ENCODE results near the gene MAP6. TPM values are rescaled to one million over a fixed set of nuclear protein-coding genes. Genes with fewer than 3 reads are reported as not detected.
A peak's percentile ranks its signal among the peaks of the same experiment; 100 is the strongest.

Gene MAP6
- total and polyA plus RNA-seq, 2 of the 13 experiments (the other 11 are each of a cell fraction or from before 2014, with no cell fraction given): 0.04 TPM; not detected in 1

DNA sequence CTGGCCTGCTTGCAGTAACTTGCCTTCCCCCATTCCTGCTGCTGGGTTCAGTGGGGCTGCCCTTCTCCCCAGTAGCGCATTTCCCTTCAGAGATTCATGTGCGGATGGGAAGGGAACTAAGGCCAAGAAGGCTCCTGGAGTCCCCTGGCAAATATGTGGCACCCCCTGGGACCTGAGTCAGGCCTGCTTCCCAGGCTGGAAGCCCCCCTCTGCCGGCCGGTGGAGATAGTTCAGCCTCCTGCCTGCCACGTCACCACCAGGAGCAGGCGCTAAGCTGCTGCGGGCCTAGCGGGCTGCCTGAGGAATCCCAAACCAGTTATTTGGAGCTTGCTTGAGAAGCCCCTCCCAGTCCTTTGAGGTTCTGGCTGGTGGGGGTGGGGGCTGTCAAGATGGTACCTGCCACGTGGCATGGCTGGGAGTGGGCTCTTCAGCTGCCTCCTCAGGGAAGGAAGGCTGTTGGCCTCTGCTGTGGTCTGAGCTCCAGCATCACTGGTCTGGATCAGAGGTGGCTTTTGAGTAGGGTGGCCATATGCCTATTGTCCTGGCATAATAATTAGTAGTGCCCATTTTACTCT is 104.8 kb downstream of the MAP6 start (continued):
- TF ChIP-seq ZNF646 (CRISPR knock-in tag; IDR thresholded peaks at IDR 0.05): no peak

GRCh38 chr11:75563501-75563977 is 105.3 kb downstream of the MAP6 start:
- H4K20me1 ChIP-seq (ENCODE audit: insufficient read depth, low read length): no peaks in the 10 kb centered on the region
- FAIRE-seq: no peak
- ChIA-PET CTCF (ENCODE audit: low intra/inter-chr PET ratio, low total read pairs) (interaction anchor here (1.3 kb wide), 1 partner anchor 16 kb away, joined by 7 read pairs; no protein-coding TSS in a partner anchor), POLR2A (interaction anchor here (1.4 to 2.0 kb wide), 2 partner anchors 10 to 163 kb away, joined by 5 to 31 read pairs; no protein-coding TSS in a partner anchor)
- H3K9me3 ChIP-seq (ENCODE audit: low read length): no peaks in the 10 kb centered on the region
- intact Hi-C loops (cut with micrococcal nuclease; ENCODE audit: unreplicated experiment) (no loop called here), in situ Hi-C loops (cut with HindIII; ENCODE audit: extremely low pct_ligation_motif_present, low pct_unique_long_range_greater_than_20kb) (no loop called here)
- no TSS peak for BruUV-seq (replicated peaks)
- no peaks in the 10 kb centered on the region; a peak in 1 of 5 replicates for H3K27me3 ChIP-seq (ENCODE audit: control insufficient read depth in 1 of 2, insufficient read depth in 2 of 2, low read length in 2 of 2)
- no peak overlapping the region for H2AFZ ChIP-seq (ENCODE audit: low read length)
- peaks cover 34% of the 10 kb centered on the region for H3K79me2 ChIP-seq (ENCODE audit: insufficient read depth, low read length)
- peaks cover 66% of the 10 kb centered on the region for H3K4me1 ChIP-seq (ENCODE audit: insufficient read depth, low read length)
- peak overlapping the region; percentile 69 for H3K27ac ChIP-seq (ENCODE audit: extremely low read length, insufficient read depth, low read length)
- peak overlapping the region; percentile 69 to 91 (median 90) for H3K4me3 ChIP-seq (replicated peaks in 1 of 3; ENCODE audit: insufficient read depth in 1 of 3, low read depth in 2 of 3, low read length in 3 of 3)
- peak overlapping the region; percentile 83 for H3K9ac ChIP-seq (ENCODE audit: insufficient read depth, low read depth, low read length)
- DNase-seq (ENCODE audit: low spot score): no peak
- no peak for ATAC-seq
- 39% methylated on average over 5 of the region's 5 CpGs for WGBS (ENCODE audit: low lambda C conversion rate)
- peak overlapping the region; percentile 90 for H3K4me2 ChIP-seq (ENCODE audit: low read depth, low read length)
- peaks cover 8 to 12% of the 10 kb centered on the region in 2 experiments for H3K36me3 ChIP-seq (replicated peaks in 1 of 2; ENCODE audit: control insufficient read depth in 1 of 2, insufficient read depth in 2 of 2, low read length in 2 of 2)
- 0 out of 2 replicates have a peak, but pooled peaks have one; percentile 33 for TF ChIP-seq ZBTB4 (CRISPR knock-in tag; IDR thresholded peaks at IDR 0.05; ENCODE audit: borderline replicate concordance)
- TF ChIP-seq, protein P1, sequence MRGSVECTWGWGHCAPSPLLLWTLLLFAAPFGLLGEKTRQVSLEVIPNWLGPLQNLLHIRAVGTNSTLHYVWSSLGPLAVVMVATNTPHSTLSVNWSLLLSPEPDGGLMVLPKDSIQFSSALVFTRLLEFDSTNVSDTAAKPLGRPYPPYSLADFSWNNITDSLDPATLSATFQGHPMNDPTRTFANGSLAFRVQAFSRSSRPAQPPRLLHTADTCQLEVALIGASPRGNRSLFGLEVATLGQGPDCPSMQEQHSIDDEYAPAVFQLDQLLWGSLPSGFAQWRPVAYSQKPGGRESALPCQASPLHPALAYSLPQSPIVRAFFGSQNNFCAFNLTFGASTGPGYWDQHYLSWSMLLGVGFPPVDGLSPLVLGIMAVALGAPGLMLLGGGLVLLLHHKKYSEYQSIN (CRISPR knock-in tag; IDR thresholded peaks at IDR 0.05; ENCODE audit: borderline replicate concordance): no peak
- TF ChIP-seq NFKB2 (CRISPR knock-in tag; IDR thresholded peaks at IDR 0.05; ENCODE audit: borderline replicate concordance): no peak
- no peak for TF ChIP-seq RNF2 (conservative IDR thresholded peaks at IDR 0.05; ENCODE audit: low read depth)
- TF ChIP-seq ZFP36L2 (CRISPR knock-in tag; IDR thresholded peaks at IDR 0.05): no peak
- no peak for TF ChIP-seq ZC3H4 (CRISPR knock-in tag; IDR thresholded peaks at IDR 0.05; ENCODE audit: borderline replicate concordance)
- no peak for TF ChIP-seq SP5 (CRISPR knock-in tag; IDR thresholded peaks at IDR 0.05; ENCODE audit: borderline replicate concordance, low read depth)
